ENCODE measurements around the gene CADM1.

DNA sequence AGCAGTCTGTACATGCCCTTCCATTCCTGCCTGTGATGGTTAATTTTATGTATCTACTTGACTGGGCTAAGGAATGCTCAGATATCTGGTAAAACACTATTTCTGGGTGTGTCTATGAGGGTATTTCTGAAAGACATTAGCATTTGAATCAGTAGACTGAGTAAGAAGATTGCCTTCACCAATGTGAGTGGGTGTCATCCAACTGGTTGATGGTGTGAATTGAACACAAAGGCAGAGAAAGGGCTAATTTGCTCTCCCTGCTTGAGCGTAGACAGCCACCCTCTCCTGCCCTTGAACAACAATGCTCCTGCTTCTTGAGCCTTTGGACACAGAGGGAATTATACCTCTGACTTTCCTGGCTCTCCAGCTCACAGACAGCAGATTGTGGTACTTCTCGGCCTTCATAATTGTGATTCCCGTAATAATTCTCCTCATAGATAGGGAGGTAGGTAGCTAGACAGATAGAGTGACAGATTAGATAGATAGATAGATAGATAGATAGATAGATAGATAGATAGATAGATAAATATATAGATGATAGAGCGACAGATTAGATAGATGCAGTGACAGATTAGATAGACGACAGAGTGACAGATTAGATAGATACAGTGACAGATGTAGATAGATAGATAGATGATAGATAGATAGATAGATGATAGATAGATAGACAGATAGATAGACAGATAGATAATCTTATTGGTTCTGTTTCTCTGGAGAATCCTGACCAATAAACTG lies 370.6 kb downstream of the CADM1 start:
- TF ChIP-seq, protein P1, sequence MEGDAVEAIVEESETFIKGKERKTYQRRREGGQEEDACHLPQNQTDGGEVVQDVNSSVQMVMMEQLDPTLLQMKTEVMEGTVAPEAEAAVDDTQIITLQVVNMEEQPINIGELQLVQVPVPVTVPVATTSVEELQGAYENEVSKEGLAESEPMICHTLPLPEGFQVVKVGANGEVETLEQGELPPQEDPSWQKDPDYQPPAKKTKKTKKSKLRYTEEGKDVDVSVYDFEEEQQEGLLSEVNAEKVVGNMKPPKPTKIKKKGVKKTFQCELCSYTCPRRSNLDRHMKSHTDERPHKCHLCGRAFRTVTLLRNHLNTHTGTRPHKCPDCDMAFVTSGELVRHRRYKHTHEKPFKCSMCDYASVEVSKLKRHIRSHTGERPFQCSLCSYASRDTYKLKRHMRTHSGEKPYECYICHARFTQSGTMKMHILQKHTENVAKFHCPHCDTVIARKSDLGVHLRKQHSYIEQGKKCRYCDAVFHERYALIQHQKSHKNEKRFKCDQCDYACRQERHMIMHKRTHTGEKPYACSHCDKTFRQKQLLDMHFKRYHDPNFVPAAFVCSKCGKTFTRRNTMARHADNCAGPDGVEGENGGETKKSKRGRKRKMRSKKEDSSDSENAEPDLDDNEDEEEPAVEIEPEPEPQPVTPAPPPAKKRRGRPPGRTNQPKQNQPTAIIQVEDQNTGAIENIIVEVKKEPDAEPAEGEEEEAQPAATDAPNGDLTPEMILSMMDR (optimal IDR thresholded peaks at IDR 0.05 in 1 of 3, IDR thresholded peaks at IDR 0.05 in 1 of 3, conservative IDR thresholded peaks at IDR 0.05 in 1 of 3; ENCODE audit: extremely low read depth in 1 of 3, insufficient read depth in 2 of 3, low read length in 3 of 3), result no peak
- TF ChIP-seq EZH2 (IDR thresholded peaks at IDR 0.05; ENCODE audit: low read length), result no peak

Data from keratinocyte (primary cell).